Activated CD4-positive, alpha-beta T cell treated with anti-CD3 and anti-CD28 coated beads, Interleukin-2, amount 10 ng/mL, durations not matched to agents 7 days and 5 days (primary cell): ENCODE results near the gene FYB2. TPM values are rescaled to one million over a fixed set of nuclear protein-coding genes. Genes with fewer than 3 reads are reported as not detected.
A peak's percentile ranks its signal among the peaks of the same experiment; 100 is the strongest.
"Not testable (repeated sequence)": the region's sequence is repeated elsewhere in the genome, so short reads cannot be mapped to it uniquely, and the experiment has no call there.

Experiments used
- CTCF ChIA-PET: fragments of 350-600 bp; sonication (Branson Sonifier 250); formaldehyde crosslinking; loops from one replicate; lab custom pipeline; 2021; ENCODE audit warnings: antibody characterized with exemption; lab: Charles Lee
- POLR2A ChIA-PET: fragments of 350-600 bp; sonication (Branson Sonifier 250); formaldehyde crosslinking; loops from one replicate; lab custom pipeline; 2021; ENCODE audit warnings: antibody characterized with exemption; lab: Charles Lee
- DNase-seq: peaks from one replicate; pipeline ENCODE4 v3.0.0-alpha.2; 2020
- H3K27ac Mint-ChIP-seq: one replicate; pipeline ENCODE4 v1.8.0; 2021; ENCODE audit warnings: mild to moderate bottlenecking, moderate library complexity, mixed read lengths
- H3K27me3 Mint-ChIP-seq: one replicate; pipeline ENCODE4 v1.8.0; 2021; ENCODE audit warnings: mixed read lengths
- H3K36me3 Mint-ChIP-seq: one replicate; pipeline ENCODE4 v1.8.0; 2021; ENCODE audit warnings: low read depth, mixed read lengths
- H3K4me1 Mint-ChIP-seq: one replicate; pipeline ENCODE4 v1.8.0; 2021; ENCODE audit warnings: mixed read lengths
- H3K4me3 Mint-ChIP-seq: one replicate; pipeline ENCODE4 v1.8.0; 2021; ENCODE audit warnings: mild to moderate bottlenecking, moderate library complexity, mixed read lengths
- H3K9me3 Mint-ChIP-seq: one replicate; pipeline ENCODE4 v1.8.0; 2021; ENCODE audit warnings: mixed read lengths
- total RNA-seq, 2 experiments: library from RNA; stranded (reverse); gene quantifications; one replicate each; pipeline ENCODE4 v1.2.3, GENCODE V29; 2021

FYB2 gene
- total RNA-seq, 2 experiments from 2014 or later = not detected

DNA sequence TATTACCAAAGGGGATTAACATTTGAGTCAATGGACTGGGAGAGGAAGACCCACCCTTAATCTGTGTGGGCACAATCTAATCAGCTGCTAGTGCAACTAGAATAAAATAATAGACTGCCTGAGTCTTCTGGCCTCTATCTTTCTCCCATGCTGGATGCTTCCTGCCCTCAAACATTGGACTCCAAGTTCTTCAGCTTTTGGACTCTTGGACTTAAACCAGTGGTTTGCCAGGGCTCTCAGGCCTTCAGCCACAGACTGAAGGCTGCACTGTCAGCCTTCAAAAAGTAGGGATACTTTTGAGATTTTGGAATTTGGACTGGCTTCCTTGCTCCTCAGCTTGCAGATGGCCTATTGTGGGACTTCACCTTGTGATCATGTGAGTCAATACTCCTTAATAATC is 44.5 kb downstream of the FYB2 start:
- CTCF ChIA-PET = interaction anchor here (1.0 kb wide), 1 partner anchor 14 kb away, joined by 3 read pairs; no protein-coding TSS in a partner anchor
- H3K27ac Mint-ChIP-seq, H3K36me3 Mint-ChIP-seq, H3K4me3 Mint-ChIP-seq, POLR2A ChIA-PET, H3K27me3 Mint-ChIP-seq, DNase-seq, H3K9me3 Mint-ChIP-seq: not testable (repeated sequence)
- H3K4me1 Mint-ChIP-seq = peaks cover 13% of the 10 kb centered on the region

DNA sequence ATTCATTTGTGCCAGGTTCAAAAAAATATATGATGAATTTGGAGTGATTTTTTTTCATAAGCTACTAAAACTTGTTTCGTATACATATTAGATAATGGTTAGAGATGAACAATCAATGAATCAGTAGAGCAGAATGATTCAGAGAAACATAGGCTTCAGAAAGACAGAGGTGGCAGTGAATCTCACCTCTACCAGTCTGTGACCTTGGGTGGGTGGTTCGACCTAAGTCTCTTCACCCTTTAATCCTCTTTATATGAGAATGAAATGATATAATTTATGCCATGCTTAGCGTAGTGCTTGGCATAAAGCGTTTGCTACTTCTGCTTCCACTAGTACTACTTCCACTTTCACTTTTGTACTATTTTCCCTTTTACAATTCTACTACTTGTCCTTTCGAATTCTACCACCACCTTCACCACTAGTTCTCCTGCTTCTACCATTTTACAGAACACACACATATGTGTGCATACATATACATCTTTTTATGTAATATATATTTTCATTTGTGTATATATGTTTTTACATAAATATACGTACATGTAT is 45.1 kb downstream of the FYB2 start:
- CTCF ChIA-PET = interaction anchor here (0.6 kb wide), 1 partner anchor 878 kb away, joined by 3 read pairs; no protein-coding TSS in a partner anchor
- Mint-ChIP-seq H3K9me3 (peaks cover 4% of the 10 kb centered on the region), H3K4me3 (peak overlapping the region; percentile 40), H3K27ac (peak overlapping the region; percentile 60), H3K36me3 (peaks cover 1% of the 10 kb centered on the region), H3K27me3 (peaks cover 4% of the 10 kb centered on the region), H3K4me1 (peaks cover 13% of the 10 kb centered on the region)
- DNase-seq = no peak
- POLR2A ChIA-PET = no interaction called here

- H3K27me3 Mint-ChIP-seq = peaks cover 4% of the 10 kb centered on the region
- DNase-seq = no peak
- peak overlapping the region; percentile 60 for H3K27ac Mint-ChIP-seq
- ChIA-PET POLR2A (no interaction called here), CTCF (no interaction called here)
- H3K9me3 Mint-ChIP-seq = peaks cover 4% of the 10 kb centered on the region
- peak overlapping the region; percentile 40 for H3K4me3 Mint-ChIP-seq
- peaks cover 13% of the 10 kb centered on the region for H3K4me1 Mint-ChIP-seq
- peaks cover 1% of the 10 kb centered on the region for H3K36me3 Mint-ChIP-seq
Observed at GRCh38 chr1:56773341-56774066, 45.7 kb downstream of the FYB2 start.

DNA sequence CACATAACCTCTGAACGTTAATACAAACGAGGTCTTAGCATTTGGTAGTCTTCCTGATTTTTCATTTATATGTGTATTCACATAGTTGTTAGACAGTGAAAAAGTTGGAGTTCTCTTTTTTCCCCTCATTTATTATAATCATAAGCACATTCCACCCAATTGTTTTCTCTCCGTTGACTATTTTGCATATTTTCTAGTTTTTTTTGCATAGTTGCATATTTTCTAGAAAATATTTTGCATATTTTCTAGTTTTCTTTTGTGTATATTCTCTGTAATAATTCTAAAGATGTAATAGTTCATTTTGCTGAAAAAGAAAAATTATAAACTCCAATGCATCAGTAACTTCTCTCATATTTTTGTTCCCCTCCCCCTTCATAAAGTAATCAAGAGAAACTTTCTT is 47.5 kb downstream of the FYB2 start:
- H3K4me1 Mint-ChIP-seq = peaks cover 13% of the 10 kb centered on the region
- H3K4me3 Mint-ChIP-seq = no peak overlapping the region

DNA sequence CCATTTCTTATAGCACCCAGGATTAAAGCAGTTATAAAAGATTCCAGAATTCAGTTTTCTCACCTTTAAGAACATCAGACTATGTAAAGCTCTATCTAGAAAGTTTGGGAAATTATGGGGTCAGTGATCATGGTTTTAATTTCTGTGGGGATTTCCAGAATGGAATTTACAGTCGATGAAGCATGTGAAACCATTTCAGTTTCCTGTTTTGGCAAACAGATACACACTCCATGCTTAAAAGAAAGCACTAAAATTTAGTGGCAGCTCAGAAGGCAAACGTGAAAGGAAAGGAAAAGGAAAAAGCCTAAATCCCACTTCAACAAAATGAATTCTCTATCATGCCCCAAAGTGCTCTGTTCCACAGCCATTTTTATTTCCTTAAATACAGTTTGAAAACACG is 60.4 kb downstream of the FYB2 start:
- peaks cover 8% of the 10 kb centered on the region for H3K27me3 Mint-ChIP-seq
- no peaks in the 10 kb centered on the region for H3K36me3 Mint-ChIP-seq
- CTCF ChIA-PET = no interaction called here
- no peak overlapping the region for H3K27ac Mint-ChIP-seq
- DNase-seq = no peak
- H3K4me3 Mint-ChIP-seq = no peak overlapping the region
- H3K9me3 Mint-ChIP-seq = no peaks in the 10 kb centered on the region
- no peaks in the 10 kb centered on the region for H3K4me1 Mint-ChIP-seq
- POLR2A ChIA-PET = no interaction called here

More for the DNA sequence above, 47.5 kb downstream of the FYB2 start:
- H3K27ac Mint-ChIP-seq = no peak overlapping the region
- POLR2A ChIA-PET = no interaction called here
- H3K27me3 Mint-ChIP-seq = peaks cover 4% of the 10 kb centered on the region
- H3K9me3 Mint-ChIP-seq = peaks cover 4% of the 10 kb centered on the region
- H3K36me3 Mint-ChIP-seq = peaks cover 1% of the 10 kb centered on the region
- CTCF ChIA-PET = no interaction called here
- DNase-seq = no peak

DNA sequence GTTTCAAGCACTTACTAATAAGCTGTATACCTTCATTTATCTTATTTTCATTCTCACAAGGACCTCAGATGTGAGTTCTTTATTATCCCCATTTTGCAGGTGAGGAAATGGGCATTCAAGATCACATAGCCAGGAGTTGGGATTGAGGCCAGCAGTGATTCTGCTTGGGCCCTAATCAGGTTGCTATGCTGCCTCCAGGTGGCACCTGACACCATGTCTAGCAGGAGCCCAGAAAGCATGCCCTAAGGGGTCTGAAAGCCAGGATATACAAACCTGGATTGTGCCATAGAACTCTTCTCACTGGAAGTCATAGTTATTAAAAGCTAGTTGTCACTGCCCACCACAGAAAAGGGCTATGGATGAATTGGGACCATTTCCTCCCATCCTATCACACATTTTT is 61.1 kb downstream of the FYB2 start:
- no peak overlapping the region for H3K4me3 Mint-ChIP-seq
- H3K27ac Mint-ChIP-seq = no peak overlapping the region
- DNase-seq = no peak
- no peaks in the 10 kb centered on the region for H3K36me3 Mint-ChIP-seq
- ChIA-PET POLR2A (no interaction called here), CTCF (no interaction called here)
- H3K27me3 Mint-ChIP-seq = peaks cover 7% of the 10 kb centered on the region
- no peaks in the 10 kb centered on the region for H3K4me1 Mint-ChIP-seq
- H3K9me3 Mint-ChIP-seq = no peaks in the 10 kb centered on the region

DNA sequence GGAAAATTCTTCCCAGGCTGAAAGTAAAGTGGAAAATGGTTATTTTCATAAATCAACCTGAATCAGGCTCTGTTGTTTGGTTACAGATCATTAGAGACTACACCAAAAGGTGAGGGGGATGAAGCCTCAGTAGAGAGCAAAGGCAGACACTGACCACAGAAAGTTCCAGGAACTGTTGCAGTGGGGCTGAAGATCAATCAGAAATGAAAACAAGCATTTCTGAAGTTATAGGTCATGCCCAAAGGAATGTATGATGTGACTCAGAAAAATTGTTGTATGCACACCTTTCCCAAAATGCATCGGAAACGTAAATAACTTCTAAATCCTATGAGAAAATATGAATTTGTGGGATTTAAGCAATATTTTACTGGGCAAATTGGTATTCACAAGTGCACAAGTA is 63.3 kb downstream of the FYB2 start:
- no peak for DNase-seq
- no peaks in the 10 kb centered on the region for H3K36me3 Mint-ChIP-seq
- peaks cover 5% of the 10 kb centered on the region for H3K27me3 Mint-ChIP-seq
- POLR2A ChIA-PET = no interaction called here
- H3K4me3 Mint-ChIP-seq = no peak overlapping the region
- CTCF ChIA-PET = no interaction called here
- no peaks in the 10 kb centered on the region for H3K9me3 Mint-ChIP-seq
- no peak overlapping the region for H3K27ac Mint-ChIP-seq
- no peaks in the 10 kb centered on the region for H3K4me1 Mint-ChIP-seq

- Mint-ChIP-seq H3K9me3 (no peaks in the 10 kb centered on the region), H3K27me3 (peaks cover 5% of the 10 kb centered on the region), H3K4me1 (no peaks in the 10 kb centered on the region), H3K27ac (no peak overlapping the region), H3K4me3 (no peak overlapping the region), H3K36me3 (no peaks in the 10 kb centered on the region)
- ChIA-PET POLR2A (no interaction called here), CTCF (no interaction called here)
- DNase-seq = no peak
Observed at GRCh38 chr1:56754708-56755479, 64.3 kb downstream of the FYB2 start.

- H3K27me3 Mint-ChIP-seq = peaks cover 3% of the 10 kb centered on the region
- no peaks in the 10 kb centered on the region for H3K36me3 Mint-ChIP-seq
- ChIA-PET POLR2A (no interaction called here), CTCF (no interaction called here)
- no peak for DNase-seq
- H3K4me1 Mint-ChIP-seq = no peaks in the 10 kb centered on the region
- H3K27ac Mint-ChIP-seq = no peak overlapping the region
- no peaks in the 10 kb centered on the region for H3K9me3 Mint-ChIP-seq
- no peak overlapping the region for H3K4me3 Mint-ChIP-seq
Observed at GRCh38 chr1:56745231-56745630, 74.0 kb downstream of the FYB2 start.

GRCh38 chr1:56728964-56729363 is 90.2 kb downstream of the FYB2 start:
- no peak for DNase-seq
- no peak overlapping the region for H3K4me3 Mint-ChIP-seq
- H3K36me3 Mint-ChIP-seq = no peaks in the 10 kb centered on the region
- CTCF ChIA-PET = no interaction called here
- POLR2A ChIA-PET = no interaction called here
- H3K4me1 Mint-ChIP-seq = no peaks in the 10 kb centered on the region
- H3K27ac Mint-ChIP-seq = no peak overlapping the region
- peaks cover 21% of the 10 kb centered on the region for H3K27me3 Mint-ChIP-seq
- no peaks in the 10 kb centered on the region for H3K9me3 Mint-ChIP-seq

- POLR2A ChIA-PET = no interaction called here
- no peak for DNase-seq
- no peak overlapping the region for H3K4me3 Mint-ChIP-seq
- no peak overlapping the region for H3K27ac Mint-ChIP-seq
- CTCF ChIA-PET = no interaction called here
- H3K27me3 Mint-ChIP-seq = peaks cover 21% of the 10 kb centered on the region
- H3K9me3 Mint-ChIP-seq = no peaks in the 10 kb centered on the region
- no peaks in the 10 kb centered on the region for H3K36me3 Mint-ChIP-seq
- H3K4me1 Mint-ChIP-seq = no peaks in the 10 kb centered on the region
Observed at GRCh38 chr1:56726706-56727105, 92.5 kb downstream of the FYB2 start.

GRCh38 chr1:56719171-56719570 is 100.0 kb downstream of the FYB2 start:
- Mint-ChIP-seq H3K27ac (no peak overlapping the region), H3K4me3 (no peak overlapping the region), H3K4me1 (no peaks in the 10 kb centered on the region), H3K9me3 (no peaks in the 10 kb centered on the region), H3K27me3 (peaks cover 3% of the 10 kb centered on the region), H3K36me3 (no peaks in the 10 kb centered on the region)
- POLR2A ChIA-PET = no interaction called here
- CTCF ChIA-PET = no interaction called here
- no peak for DNase-seq

GRCh38 chr1:56715156-56715555 is 104.0 kb downstream of the FYB2 start:
- H3K27me3 Mint-ChIP-seq = peaks cover 6% of the 10 kb centered on the region
- H3K36me3 Mint-ChIP-seq = no peaks in the 10 kb centered on the region
- H3K4me3 Mint-ChIP-seq = no peak overlapping the region
- no peak for DNase-seq
- ChIA-PET POLR2A (no interaction called here), CTCF (no interaction called here)
- no peaks in the 10 kb centered on the region for H3K9me3 Mint-ChIP-seq
- no peaks in the 10 kb centered on the region for H3K4me1 Mint-ChIP-seq
- H3K27ac Mint-ChIP-seq = no peak overlapping the region
